DOHH2 (cell line): ENCODE results near the gene ARIH2.

Experiments
- CTCF ChIP-seq: fragments of 200-600 bp; sonication (generic); IDR thresholded peaks from one replicate; pipeline ENCODE4 v1.5.1; 2014; ENCODE audit warnings: antibody characterized with exemption, mild to moderate bottlenecking, low read depth, low read length; ENCODE audit not compliant: poor library complexity, severe bottlenecking
- EZH2phosphoT487 ChIP-seq: fragments of 200-600 bp; sonication (generic); IDR thresholded peaks from 2 replicates; pipeline ENCODE4 v1.6.1; 2017; ENCODE audit warnings: borderline replicate concordance, mild to moderate bottlenecking, antibody characterized with exemption, low read length, moderate library complexity, mixed read lengths

DNA sequence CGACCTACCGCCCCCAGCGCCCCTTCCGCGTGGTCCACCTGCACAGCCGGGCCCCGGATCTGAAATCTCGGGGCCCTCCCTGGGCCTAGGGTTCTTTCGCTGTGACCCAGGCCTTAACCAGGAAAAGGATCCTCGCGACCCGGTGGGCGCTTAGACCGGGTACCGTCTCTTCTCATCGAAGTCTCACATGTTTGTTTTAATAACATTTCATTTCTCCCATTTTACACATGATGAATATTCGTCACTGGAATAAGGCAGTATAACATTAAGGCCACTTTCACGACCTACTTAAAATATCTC, 100.0 kb downstream of the ARIH2 start:
- TF ChIP-seq CTCF = no peak
- no peak for TF ChIP-seq EZH2phosphoT487
